Measurements from ENCODE around the gene APEX1.

Gene APEX1

DNA sequence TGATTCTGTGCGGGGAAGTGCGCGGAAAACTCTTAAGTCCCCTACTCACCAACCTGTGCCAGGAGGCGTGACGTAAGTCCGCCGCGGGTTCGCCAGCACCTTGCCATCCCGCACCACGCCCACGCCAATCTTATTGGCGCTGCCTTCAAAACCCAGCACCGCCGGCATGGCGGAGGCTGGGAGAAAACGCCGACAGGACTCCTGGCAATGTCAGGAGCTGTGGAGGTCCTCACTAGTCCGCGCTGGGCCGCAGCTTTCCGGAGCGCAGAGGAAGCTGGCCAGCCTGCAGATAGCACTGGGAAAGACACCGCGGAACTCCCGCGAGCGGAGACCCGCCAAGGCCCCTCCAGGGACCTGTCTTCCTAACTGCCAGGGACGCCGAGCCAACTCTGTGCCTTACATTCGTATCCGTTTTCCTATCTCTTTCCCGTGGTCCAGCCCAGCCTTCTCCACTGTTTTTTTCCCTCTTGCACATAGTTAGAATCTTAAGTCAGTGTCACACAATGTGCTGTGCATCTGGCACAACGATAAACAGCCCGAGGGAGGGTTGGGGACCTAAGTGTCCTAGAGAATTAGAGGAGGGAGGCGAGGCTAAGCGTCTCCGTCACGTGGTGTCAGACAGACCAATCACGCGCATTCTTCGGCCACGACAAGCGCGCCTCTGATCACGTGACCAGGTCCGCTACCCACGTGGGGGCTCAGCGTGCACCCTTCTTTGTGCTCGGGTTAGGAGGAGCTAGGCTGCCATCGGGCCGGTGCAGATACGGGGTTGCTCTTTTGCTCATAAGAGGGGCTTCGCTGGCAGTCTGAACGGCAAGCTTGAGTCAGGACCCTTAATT, at the start of gene APEX1, which contains the start of gene OSGEP:
Gene APEX1, plus strand, starts transcription at position 711 of the 839 bp plus-strand sequence. CDS start 420 bp downstream, outside the sequence.
Gene OSGEP, minus strand, starts transcription at position 297 of the 839 bp plus-strand sequence. Its CDS starts 129 bp downstream, at position 168.
- peak; percentile 97 for DNase-seq

DNA sequence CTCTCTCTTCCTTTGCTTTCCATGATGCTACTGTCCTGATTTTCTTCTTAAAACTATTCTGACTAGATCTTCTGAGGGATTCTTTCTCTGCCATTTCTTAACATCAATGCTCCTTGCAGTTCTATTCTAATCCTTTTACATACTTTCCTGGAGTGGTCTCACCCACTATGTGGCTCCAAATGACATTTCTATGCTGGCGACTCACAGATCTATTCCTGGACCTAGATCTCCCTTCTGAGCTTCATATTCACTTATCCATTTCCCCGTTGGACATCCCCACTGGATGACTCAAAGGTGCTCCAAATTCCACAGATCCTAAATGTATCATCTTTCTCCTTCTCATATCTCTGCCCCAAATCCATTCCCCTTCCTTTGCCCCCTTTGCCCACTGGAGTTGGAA, 45.8 kb upstream of the APEX1 start:
- DNase-seq, result no peak

DNA sequence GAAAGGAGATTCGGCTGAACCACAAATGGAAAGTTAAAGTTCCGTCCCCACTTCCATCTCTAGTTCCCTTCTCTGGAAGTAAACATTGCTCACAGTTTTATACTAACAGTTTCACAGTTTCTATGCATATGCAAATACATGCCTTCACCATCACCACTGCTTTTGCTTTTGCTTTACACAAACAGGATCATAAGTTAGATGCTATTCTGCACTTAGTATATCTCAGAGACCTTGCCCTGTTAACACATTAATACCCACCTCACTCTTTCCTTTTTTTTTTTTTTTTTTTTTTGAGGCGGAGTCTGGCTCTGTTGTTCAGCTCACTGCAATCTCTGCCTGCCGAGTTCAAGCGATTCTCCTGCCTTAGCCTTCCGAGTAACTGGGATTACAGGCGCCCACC, 42.6 kb upstream of the APEX1 start:
- DNase-seq, result no peak

DNA sequence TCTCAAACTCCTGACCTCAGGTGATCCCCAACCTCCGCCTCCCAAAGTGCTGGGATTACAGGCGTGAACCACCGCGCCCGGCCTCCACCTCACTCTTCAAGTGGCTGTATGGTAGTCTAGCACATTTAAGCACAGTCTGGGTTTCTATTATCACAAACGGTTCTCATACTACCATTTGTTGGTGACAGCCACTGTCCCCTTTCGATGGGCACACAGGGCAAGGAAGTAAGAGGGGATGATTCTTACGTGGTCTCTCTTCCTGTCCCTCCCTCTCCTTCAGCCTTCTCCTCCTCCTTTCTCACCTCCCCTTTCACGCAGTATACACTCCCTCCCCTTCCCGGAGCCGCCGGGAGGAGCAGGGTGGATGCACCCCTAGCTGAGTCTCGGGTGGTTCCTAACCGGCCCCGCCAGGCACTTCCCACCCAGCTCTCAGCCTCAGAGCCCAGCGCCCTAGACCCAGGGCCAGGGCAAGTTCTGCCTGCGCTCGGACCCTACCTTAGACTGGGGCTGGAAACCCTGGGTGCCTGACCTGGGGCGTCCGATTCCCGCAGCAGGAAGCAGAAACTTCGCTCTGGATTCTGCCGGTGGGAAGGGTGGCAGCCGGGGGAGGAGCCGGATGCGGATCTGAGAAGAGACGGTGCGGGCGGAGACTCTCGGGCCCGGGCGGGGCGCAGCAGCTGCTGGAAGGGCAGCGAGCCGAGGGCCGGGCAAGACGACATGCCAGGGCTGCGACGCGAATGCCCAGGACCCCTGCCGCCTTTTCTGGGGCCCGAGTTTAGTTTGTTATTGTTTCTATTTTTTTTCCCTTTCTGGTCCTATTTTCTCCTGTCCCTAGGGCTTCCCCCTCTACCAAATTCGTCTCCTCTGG, 41.9 kb upstream of the APEX1 start, which contains the start of gene TEP1:
Gene TEP1, minus strand, starts transcription at position 626 of the 868 bp plus-strand sequence. CDS start 5,062 bp downstream, outside the sequence.
- peak; percentile 83 for DNase-seq

DNA sequence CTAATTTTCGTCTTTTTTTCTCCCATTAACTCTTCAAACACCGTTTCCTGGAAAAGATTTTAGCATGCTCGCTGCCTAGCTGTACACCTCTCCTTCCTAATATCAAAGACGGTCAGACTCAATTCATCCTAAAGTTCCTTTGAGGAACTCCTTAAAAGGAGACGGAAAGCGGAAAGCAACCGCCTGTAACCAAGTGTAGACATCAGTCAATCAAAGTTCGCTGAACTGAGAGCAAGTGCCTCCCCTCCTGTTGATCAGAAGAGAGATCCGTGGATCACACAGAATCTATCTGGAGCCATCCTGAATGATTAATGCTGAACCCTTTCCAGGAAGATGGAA, 41.3 kb upstream of the APEX1 start:
- DNase-seq, result peak; percentile 48

DNA sequence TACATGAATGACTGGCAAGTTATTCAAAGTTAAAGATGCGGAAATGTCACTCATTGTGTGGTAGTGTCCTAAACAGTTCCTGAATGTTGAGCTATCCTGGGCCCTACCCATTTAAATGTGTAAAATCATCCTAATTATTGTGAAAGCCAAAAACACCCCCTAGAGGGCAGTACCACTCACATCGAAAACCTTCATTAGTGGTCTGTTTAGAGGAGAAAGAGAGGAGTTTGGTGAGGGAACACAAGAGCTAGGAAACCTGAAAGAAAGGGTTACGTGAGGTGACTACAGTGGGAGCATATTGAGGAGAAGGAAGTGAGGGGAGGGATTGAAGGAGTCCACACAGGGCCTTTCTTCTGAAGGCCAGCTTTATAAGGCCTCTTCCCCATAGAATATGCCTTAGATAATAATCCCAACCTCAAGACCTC, 39.2 kb upstream of the APEX1 start:
- peak; percentile 55 for DNase-seq

GRCh38 chr14:20416223-20416622, 38.8 kb upstream of the APEX1 start:
- no peak for DNase-seq

DNA sequence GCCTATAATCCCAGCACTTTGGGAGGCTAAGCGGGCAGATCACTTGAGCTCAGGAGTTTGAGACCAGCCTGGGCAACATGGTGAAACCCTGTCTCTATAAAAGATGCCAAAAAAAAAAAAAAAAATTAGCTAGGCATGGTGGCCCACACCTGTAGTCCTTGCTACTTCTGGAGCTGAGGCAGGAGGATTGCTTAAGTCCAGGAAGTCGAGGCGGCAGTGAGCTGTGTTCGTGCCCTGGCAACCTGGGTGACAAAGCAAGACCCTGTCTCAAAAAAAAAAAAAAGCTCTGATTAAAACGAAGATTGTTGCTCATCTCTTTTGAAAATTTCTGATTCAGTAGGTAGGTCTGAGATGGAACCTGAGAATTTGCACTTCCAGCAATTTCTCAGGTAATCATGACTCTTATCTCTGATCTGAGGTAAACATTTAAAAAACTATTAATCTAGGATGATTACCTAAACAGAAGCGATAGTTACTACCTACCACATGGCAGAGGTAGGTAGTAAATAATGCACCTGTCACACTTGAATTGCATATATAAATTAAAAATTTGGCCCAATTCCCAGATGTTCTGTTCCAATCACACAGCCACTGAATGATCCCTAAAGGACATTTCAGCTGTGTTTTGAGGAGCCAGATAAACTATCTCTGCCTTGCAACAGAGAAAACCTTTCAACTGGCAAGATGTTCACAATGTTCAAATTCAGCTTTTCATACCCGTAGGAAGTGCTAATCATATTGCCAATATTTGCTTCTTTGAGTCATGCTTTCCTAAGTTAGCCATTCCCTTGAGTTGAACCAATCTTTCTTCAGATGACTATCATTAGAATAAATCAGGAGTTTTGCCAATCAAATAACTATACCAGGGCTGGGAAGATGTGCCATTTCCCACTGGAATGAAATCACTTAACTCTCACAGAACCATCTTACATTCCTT, 37.5 kb upstream of the APEX1 start:
- no peak for DNase-seq

- DNase-seq, result no peak
Observed at GRCh38 chr14:20418501-20418909, 36.5 kb upstream of the APEX1 start.

GRCh38 chr14:20419419-20419818, 35.6 kb upstream of the APEX1 start:
- no peak for DNase-seq

DNA sequence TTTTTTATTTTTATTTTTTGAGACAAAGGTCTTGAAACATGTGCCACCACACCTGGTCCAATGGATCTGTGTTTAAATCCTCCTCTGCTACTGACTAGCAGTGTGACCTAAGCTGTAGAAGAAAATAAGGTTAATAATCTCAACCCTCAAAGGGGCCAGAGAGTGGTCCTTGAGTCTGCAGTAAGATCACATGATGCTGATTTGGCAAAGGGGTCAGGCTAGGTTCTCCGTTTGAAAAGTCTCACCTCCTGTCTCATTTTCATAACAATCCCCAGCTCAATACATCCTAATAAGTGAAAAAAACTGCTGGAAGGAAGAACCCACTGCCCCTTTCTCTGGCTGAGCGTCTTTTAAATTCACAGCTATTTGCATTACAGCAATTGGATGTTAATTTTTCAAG, 33.8 kb upstream of the APEX1 start:
- no peak for DNase-seq

- no peak for DNase-seq
Observed at GRCh38 chr14:20422886-20423285, 32.1 kb upstream of the APEX1 start.

- no peak for DNase-seq
Observed at GRCh38 chr14:20424851-20425250, 30.2 kb upstream of the APEX1 start.

DNA sequence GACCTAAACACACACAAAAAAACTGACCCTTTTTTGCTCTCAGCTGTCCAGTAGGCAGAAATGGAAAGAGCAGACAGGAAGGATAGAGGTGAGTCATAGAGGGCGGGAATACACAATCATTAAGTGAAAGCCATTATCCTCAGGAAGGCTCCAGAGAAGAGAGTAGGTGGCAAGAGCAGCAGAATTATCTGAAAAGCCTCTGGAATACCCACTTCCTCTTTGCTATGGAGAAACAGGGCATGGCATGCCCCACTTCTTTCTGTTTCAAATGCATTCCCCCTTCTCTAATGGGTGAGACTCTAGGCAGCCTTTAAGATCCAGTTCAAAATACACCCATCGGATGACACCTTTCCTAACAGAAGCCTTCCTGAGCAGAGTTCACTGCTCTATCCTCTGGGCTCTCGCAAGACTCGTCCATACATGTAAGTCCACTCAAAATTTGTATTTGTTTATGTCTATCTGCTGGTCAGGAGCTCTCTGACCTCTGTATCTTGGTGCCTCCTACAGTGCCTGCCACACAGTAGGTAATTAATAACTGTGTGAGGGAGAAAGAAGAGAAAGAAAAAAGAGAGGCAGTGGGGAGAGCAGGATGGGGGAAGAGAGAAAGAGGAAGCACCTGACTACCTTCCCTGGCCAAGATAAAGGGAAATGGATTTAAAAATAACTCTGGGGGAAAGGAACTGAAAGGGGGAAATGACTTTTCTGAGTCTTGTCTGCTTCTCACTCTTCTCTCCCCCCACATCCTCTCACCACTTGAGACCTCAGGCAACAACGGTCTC, 27.6 kb upstream of the APEX1 start:
- DNase-seq, result no peak

GRCh38 chr14:20428010-20428365, 27.0 kb upstream of the APEX1 start:
- DNase-seq, result no peak

DNA sequence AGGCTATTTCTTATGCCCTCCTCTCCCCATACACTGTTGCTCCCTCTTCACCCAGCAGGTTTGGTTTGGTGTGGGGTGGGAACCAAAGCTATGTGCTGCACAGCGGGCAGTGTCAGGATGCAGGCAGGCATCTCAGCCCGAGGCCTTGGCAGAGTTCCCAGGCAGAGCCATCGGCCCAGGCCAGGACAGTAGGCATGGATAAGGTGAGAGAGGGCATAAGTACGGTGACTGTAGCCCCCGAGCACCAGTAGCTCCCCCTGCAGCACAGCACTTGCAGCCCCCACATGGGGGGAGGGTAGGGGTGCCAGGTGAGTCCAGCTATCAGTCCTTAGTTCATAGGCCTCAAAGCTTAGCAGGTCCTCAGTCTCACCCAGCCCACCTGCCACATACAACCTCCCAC, 26.2 kb upstream of the APEX1 start:
- no peak for DNase-seq

- no peak for DNase-seq
Observed at GRCh38 chr14:20429801-20430669, 25.0 kb upstream of the APEX1 start.

GRCh38 chr14:20434701-20435581, 20.1 kb upstream of the APEX1 start:
- no peak for DNase-seq

GRCh38 chr14:20435582-20436362, 19.3 kb upstream of the APEX1 start, which contains the start of gene KLHL33:
Gene KLHL33, minus strand, starts transcription at chr14:20436166. Its CDS starts 355 bp downstream, at chr14:20435811.
- no peak for DNase-seq

Measured in CD4-positive, alpha-beta T cell treated with Interleukin-17A for 4 hours (primary cell).